ENCODE data around the gene IFT43.

DNA sequence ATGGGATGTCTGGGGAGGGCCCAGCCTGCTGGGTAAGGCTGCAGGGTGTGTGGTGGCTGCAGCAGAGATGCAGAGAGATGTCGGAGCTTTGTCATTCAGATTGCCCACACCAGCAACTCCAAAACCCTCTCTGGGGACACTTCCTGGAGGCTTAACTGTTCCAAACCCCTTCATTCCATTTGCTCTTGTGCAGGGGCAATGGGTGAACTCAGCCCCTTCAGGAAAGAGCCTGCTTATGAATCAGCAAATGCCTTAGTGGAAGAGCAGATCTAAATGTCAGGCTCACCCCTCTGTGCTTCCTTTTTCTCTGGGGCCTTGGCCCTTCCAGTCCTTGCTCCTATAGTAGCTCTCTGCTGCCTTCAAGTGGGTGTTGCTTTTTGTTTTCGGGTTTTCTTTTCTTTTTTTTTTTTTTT lies 129.5 kb downstream of the IFT43 start:
- no peak for TF ChIP-seq POLR2A (IDR thresholded peaks at IDR 0.05)
- no peak for TF ChIP-seq CTCF (IDR thresholded peaks at IDR 0.05)

Data from breast epithelium (tissue), 3 donors.